ENCODE measurements around the gene CTSG. TPM values are rescaled to one million over a fixed set of nuclear protein-coding genes. Genes with fewer than 3 reads are reported as not detected.

Gene CTSG
- total RNA-seq, 1 experiment from 2014 or later = not detected

GRCh38 chr14:24612196-24612595, 36.1 kb upstream of the CTSG start:
- BruUV-seq (replicated peaks) = no TSS peak
- DNase-seq = no peak
- no peaks in the 10 kb centered on the region for H3K4me1 Mint-ChIP-seq (ENCODE audit: low read depth, unreplicated experiment)

GRCh38 chr14:24609655-24610344, 33.8 kb upstream of the CTSG start, which contains the start of gene GZMH:
Gene GZMH, minus strand, starts transcription at chr14:24609685. Its CDS starts 72 bp downstream, at chr14:24609613.
- intact Hi-C loops (cut with micrococcal nuclease; ENCODE audit: unreplicated experiment) = loop anchor here (10.0 kb wide), 1 partner anchor 125 kb away; no protein-coding TSS in a partner anchor
- no peaks in the 10 kb centered on the region for H3K9me3 Mint-ChIP-seq (ENCODE audit: unreplicated experiment)
- TF ChIP-seq CTCF (IDR thresholded peaks at IDR 0.05; ENCODE audit: insufficient read depth in 1 of 2, low read depth in 1 of 2, low read length in 1 of 2, severe bottlenecking in 1 of 2, unreplicated experiment in 1 of 2) = no peak
- no peaks in the 10 kb centered on the region for H3K4me1 Mint-ChIP-seq (ENCODE audit: low read depth, unreplicated experiment)
- DNase-seq = no peak
- no peak within 1 kb of the TSS for H3K4me3 Mint-ChIP-seq (ENCODE audit: unreplicated experiment)
- no peaks in the 10 kb centered on the region for H3K4me1 ChIP-seq
- ChIA-PET CTCF (no interaction called here), POLR2A (no interaction called here)
- H3K27me3 Mint-ChIP-seq (ENCODE audit: insufficient read depth, unreplicated experiment) = peaks cover 5% of the 10 kb centered on the region
- no peak within 1 kb of the TSS for H3K27ac Mint-ChIP-seq (ENCODE audit: unreplicated experiment)
- no peaks in the 10 kb centered on the region; the same call in 1 of the 2 replicates for H3K27me3 ChIP-seq (replicated peaks; ENCODE audit: control insufficient read depth, insufficient read depth, low read length)
- BruUV-seq (replicated peaks) = no TSS peak
- no peaks in the 10 kb centered on the region for H3K36me3 ChIP-seq (ENCODE audit: control insufficient read depth, insufficient read depth, low read length)
- no peaks in the 10 kb centered on the region for H3K9me3 ChIP-seq
- H3K4me3 ChIP-seq (ENCODE audit: low read depth, low read length) = no peak within 1 kb of the TSS
- H3K36me3 Mint-ChIP-seq (ENCODE audit: insufficient read depth, unreplicated experiment) = no peaks in the 10 kb centered on the region

More at GRCh38 chr14:24612196-24612595, 36.1 kb upstream of the CTSG start:
- H3K9me3 Mint-ChIP-seq (ENCODE audit: unreplicated experiment) = no peaks in the 10 kb centered on the region
- intact Hi-C loops (cut with micrococcal nuclease; ENCODE audit: unreplicated experiment) = no loop called here
- Histone ChIP-seq H3K4me3 (ENCODE audit: low read depth, low read length) (no peak overlapping the region), H3K36me3 (ENCODE audit: control insufficient read depth, insufficient read depth, low read length) (no peaks in the 10 kb centered on the region), H3K9me3 (no peaks in the 10 kb centered on the region), H3K4me1 (no peaks in the 10 kb centered on the region), H3K27me3 (replicated peaks; ENCODE audit: control insufficient read depth, insufficient read depth, low read length) (no peaks in the 10 kb centered on the region; the same call in 1 of the 2 replicates)
- H3K27ac Mint-ChIP-seq (ENCODE audit: unreplicated experiment) = no peak overlapping the region
- TF ChIP-seq CTCF (IDR thresholded peaks at IDR 0.05; ENCODE audit: insufficient read depth in 1 of 2, low read depth in 1 of 2, low read length in 1 of 2, severe bottlenecking in 1 of 2, unreplicated experiment in 1 of 2) = no peak
- no peak overlapping the region for H3K4me3 Mint-ChIP-seq (ENCODE audit: unreplicated experiment)
- ChIA-PET POLR2A (no interaction called here), CTCF (no interaction called here)
- no peaks in the 10 kb centered on the region for H3K36me3 Mint-ChIP-seq (ENCODE audit: insufficient read depth, unreplicated experiment)
- peaks cover 9% of the 10 kb centered on the region for H3K27me3 Mint-ChIP-seq (ENCODE audit: insufficient read depth, unreplicated experiment)

- no TSS peak for BruUV-seq (replicated peaks)
- no peak for TF ChIP-seq CTCF (IDR thresholded peaks at IDR 0.05; ENCODE audit: insufficient read depth in 1 of 2, low read depth in 1 of 2, low read length in 1 of 2, severe bottlenecking in 1 of 2, unreplicated experiment in 1 of 2)
- peak in 1 of 2 experiments; percentile 10 for DNase-seq
- Histone ChIP-seq H3K4me1 (no peaks in the 10 kb centered on the region), H3K4me3 (ENCODE audit: low read depth, low read length) (no peak overlapping the region), H3K9me3 (no peaks in the 10 kb centered on the region), H3K36me3 (ENCODE audit: control insufficient read depth, insufficient read depth, low read length) (no peaks in the 10 kb centered on the region), H3K27me3 (replicated peaks; ENCODE audit: control insufficient read depth, insufficient read depth, low read length) (no peaks in the 10 kb centered on the region; the same call in 1 of the 2 replicates)
- Mint-ChIP-seq H3K27ac (ENCODE audit: unreplicated experiment) (no peak overlapping the region), H3K27me3 (ENCODE audit: insufficient read depth, unreplicated experiment) (no peaks in the 10 kb centered on the region), H3K9me3 (ENCODE audit: unreplicated experiment) (no peaks in the 10 kb centered on the region), H3K4me1 (ENCODE audit: low read depth, unreplicated experiment) (no peaks in the 10 kb centered on the region), H3K36me3 (ENCODE audit: insufficient read depth, unreplicated experiment) (no peaks in the 10 kb centered on the region), H3K4me3 (ENCODE audit: unreplicated experiment) (no peak overlapping the region)
- ChIA-PET CTCF (no interaction called here), POLR2A (no interaction called here)
- intact Hi-C loops (cut with micrococcal nuclease; ENCODE audit: unreplicated experiment) = loop anchor here (10.0 kb wide), 1 partner anchor 123 kb away; no protein-coding TSS in a partner anchor
These were observed 31.8 kb upstream of the CTSG start for GRCh38 chr14:24607635-24608514.
